Muscle of leg (tissue), 11 donors: Measurements from ENCODE around the gene DENND5A. TPM values are rescaled to one million over a fixed set of nuclear protein-coding genes. Genes with fewer than 3 reads are reported as not detected.
"Not testable (repeated sequence)": the region's sequence is repeated elsewhere in the genome, so short reads cannot be mapped to it uniquely, and the experiment has no call there.

ENCODE experiments used
- DNase-seq: peaks from one replicate; pipeline ENCODE4 v3.0.0; 2013
- H3K27ac ChIP-seq: one replicate; pipeline ENCODE4 v1.5.1; 2013; ENCODE audit warnings: mild to moderate bottlenecking, low read length, control low read depth
- H3K27me3 ChIP-seq: one replicate; pipeline ENCODE4 v1.6.1; 2013; ENCODE audit warnings: low read length; ENCODE audit not compliant: control insufficient read depth, insufficient read depth
- H3K36me3 ChIP-seq: one replicate; pipeline ENCODE4 v1.6.1; 2013; ENCODE audit warnings: low read length; ENCODE audit not compliant: control insufficient read depth, insufficient read depth
- H3K4me1 ChIP-seq: one replicate; pipeline ENCODE4 v1.6.1; 2013; ENCODE audit warnings: low read length; ENCODE audit not compliant: control insufficient read depth, insufficient read depth
- H3K4me3 ChIP-seq: one replicate; pipeline ENCODE4 v1.5.1; 2013; ENCODE audit warnings: low read length, control low read depth
- H3K9me3 ChIP-seq: replicated peaks from 2 replicates; pipeline ENCODE4 v1.6.1; 2013; ENCODE audit warnings: low read depth, low read length; ENCODE audit not compliant: control insufficient read depth
- WGBS: methylation state at CpG from one replicate; pipeline ENCODE4 v1.1.5; 2013; ENCODE audit warnings: missing lambda C conversion rate; ENCODE audit not compliant: insufficient coverage; 5-methylcytosine and 5-hydroxymethylcytosine counted together
- polyA plus RNA-seq, 8 donors: library from polyadenylated mRNA; unstranded; fragments of 120-200 nt; gene quantifications; one replicate each; pipeline versions ENCODE4 v1.2.1 to v1.2.3, GENCODE V29; 2013; ENCODE audit warnings: inconsistent platforms in 1 of 8, low replicate concordance in 1 of 8; ENCODE audit not compliant: insufficient read length in 8 of 8, insufficient read depth in 1 of 8
- total RNA-seq: library from RNA; stranded (reverse); fragments of 120-200 nt; gene quantifications from one replicate; pipeline ENCODE4 v1.2.4, GENCODE V29; 2013

The DENND5A gene
- total and polyA plus RNA-seq, 9 donors = 49.7 to 93.0 (median 71.0) TPM

DNA sequence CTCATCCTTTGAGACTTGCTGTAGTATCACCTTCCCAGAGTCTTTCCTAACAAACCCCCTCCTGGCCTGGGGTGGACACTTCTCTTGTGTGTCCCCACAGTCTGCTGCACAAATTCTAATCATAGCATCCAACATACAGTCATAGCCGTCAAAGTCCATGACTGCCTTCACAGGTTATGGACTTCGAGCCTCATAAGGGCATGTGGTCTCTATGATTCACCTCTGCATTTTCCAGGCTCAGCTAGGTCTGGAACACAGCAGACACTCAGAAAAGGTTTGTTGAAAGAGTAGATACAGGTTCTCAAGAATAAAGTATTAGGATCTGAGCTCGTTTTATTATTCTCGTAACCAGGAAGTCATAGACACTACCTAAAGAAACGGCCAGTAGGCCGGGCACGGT, 160.6 kb downstream of the DENND5A start:
- H3K9me3 ChIP-seq = no peaks in the 10 kb centered on the region
- H3K4me3 ChIP-seq = no peak overlapping the region
- H3K4me1 ChIP-seq = no peaks in the 10 kb centered on the region
- DNase-seq = no peak
- no peak overlapping the region for H3K27ac ChIP-seq
- H3K36me3 ChIP-seq = no peaks in the 10 kb centered on the region
- H3K27me3 ChIP-seq = no peaks in the 10 kb centered on the region
- WGBS = 97% methylated on average over 5 of the region's 7 CpGs

DNA sequence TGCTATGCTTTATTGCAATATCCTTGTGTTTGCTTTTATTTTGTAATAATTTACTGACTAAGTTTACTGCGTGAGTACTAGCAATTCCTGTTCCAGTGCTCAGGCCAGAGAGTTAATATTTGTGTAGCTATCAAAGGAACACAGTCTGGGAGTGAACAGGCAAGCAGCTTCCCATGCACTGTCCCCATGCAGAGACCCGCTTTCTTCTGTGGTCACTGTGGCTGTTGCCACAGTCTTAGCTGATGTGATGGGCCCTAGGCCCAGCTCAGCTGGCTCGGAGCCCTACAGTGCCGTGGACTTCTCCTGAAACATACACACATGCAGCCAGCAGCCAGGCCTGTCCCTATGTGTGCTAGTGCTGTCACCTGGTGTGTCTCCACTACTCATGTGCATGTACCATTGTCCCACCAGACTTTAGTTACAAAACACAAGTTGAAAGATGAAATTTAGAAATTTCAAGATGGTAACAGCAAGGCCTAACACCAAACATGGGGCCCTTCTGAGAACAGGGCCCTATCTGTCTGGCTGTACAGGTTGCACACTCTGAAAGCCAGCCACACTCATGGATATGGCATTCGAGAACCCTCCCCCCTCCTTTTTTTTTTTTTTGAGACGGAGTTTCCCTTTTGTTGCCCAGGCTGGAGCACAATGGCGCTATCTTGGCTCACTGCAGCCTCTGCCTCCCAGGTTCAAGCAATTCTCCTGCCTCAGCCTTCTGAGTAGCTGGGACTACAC, 161.4 kb downstream of the DENND5A start:
- Histone ChIP-seq H3K27ac (no peak overlapping the region), H3K9me3 (no peaks in the 10 kb centered on the region), H3K4me3 (no peak overlapping the region), H3K36me3 (no peaks in the 10 kb centered on the region), H3K4me1 (no peaks in the 10 kb centered on the region), H3K27me3 (no peaks in the 10 kb centered on the region)
- no peak for DNase-seq
- WGBS = 92% methylated on average over 5 of the region's 7 CpGs

DNA sequence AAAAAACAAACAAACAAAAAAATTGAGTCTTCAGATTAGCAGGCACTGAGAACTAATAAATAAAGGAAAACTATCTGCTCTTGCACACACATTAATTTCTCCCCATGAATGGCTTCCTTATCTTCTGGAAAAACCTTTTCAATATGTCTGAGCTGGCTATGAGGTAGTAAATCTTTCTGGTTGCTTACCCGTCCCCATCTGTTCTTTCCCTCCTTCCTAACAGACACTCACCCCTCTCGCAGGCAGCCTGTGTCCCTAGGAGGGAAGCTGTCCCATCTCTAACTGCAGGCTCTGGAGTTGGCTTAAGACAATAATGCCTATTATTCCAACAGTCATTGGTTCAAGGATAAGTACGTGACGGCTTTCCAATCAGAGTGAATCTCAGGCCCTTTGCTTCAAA, 165.5 kb downstream of the DENND5A start:
- no peaks in the 10 kb centered on the region for H3K27me3 ChIP-seq
- no peak overlapping the region for H3K4me3 ChIP-seq
- no peak overlapping the region for H3K27ac ChIP-seq
- no peaks in the 10 kb centered on the region for H3K9me3 ChIP-seq
- DNase-seq = no peak
- H3K4me1 ChIP-seq = no peaks in the 10 kb centered on the region
- H3K36me3 ChIP-seq = no peaks in the 10 kb centered on the region
- 20% methylated on average over 1 of the region's 4 CpGs for WGBS

DNA sequence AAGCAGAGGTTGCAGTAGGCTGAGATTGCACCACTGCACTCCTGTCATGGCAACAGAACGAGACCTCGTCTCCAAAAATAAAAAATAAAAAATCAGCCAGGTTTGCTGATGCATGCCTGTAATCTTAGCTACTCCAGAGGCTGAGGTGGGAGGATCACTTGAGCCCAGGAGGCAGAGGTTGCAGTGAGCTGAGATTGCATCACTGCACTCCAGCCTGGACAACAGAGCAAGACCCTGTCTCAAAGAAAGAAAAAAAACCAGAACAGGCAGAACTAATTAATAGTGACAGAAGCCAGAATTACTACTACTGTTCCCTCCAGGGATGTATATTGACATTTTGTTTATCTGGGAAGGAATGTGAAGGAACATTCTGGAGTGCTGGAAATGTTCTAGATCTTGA, 166.7 kb downstream of the DENND5A start:
- H3K27me3 ChIP-seq, H3K4me3 ChIP-seq, H3K36me3 ChIP-seq, H3K27ac ChIP-seq, H3K9me3 ChIP-seq, H3K4me1 ChIP-seq, DNase-seq: not testable (repeated sequence)
- WGBS = 56% methylated on average over 2 of the region's 2 CpGs

DNA sequence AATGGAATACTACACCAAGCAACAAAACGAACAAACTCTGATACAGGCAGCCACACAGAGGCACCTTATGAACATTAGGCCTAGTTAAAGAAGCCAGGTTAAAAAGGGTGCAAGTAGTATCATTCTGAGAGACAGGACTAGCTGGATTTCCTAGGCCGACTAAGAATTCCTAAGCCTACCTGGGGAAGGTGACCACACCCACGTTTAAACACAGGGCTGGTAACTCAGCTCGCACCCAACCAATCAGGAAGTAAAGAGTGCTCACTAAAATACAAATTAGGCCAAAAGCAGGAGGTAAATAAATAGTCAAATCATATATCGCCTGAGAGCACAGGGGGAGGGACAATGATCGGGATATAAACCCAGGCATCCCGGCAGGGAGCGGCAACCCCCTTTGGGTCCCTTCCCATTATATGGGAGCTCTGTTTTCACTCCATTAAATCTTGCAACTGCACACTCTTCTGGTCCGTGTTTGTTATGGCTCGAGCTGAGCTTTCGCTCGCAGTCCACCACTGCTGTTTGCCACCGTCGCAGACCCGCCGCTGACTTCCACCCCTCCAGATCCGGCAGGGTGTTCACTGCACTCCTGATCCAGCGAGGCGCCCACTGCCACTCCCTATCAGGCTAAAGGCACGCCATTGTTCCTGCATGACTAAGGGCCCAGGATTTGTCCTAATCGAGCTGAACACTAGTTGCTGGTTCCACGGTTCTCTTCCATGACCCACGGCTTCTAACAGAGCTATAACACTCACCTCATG, 167.8 kb downstream of the DENND5A start:
- 88% methylated on average over 16 of the region's 23 CpGs for WGBS
- not testable (repeated sequence) for H3K4me1 ChIP-seq, H3K27me3 ChIP-seq, DNase-seq, H3K9me3 ChIP-seq, H3K27ac ChIP-seq, H3K36me3 ChIP-seq, H3K4me3 ChIP-seq

DNA sequence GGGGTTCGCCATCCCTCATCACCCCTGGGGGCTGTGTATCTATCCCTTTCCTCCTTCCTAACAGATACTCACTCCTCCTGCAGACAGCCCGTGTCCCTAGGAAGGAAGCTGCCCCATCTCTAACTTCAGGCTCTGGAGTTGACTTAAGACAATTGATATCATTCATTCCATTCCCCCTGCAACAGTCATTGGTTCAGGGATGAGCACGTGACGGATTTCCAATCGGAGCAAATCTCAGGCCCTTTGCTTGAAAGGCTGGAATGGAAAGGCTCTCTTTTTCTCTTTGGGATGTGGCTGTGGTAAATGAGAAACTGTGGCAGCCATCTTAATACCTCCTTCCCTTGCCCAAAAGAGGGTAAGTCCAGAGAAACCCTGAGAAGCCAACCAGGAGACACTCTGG, 168.7 kb downstream of the DENND5A start:
- H3K9me3 ChIP-seq = no peaks in the 10 kb centered on the region
- 78% methylated on average over 2 of the region's 5 CpGs for whole genome bisulfite sequencing
- DNase-seq = no peak
- no peak overlapping the region for H3K27ac ChIP-seq
- no peaks in the 10 kb centered on the region for H3K36me3 ChIP-seq
- no peak overlapping the region for H3K4me3 ChIP-seq
- peaks cover 6% of the 10 kb centered on the region for H3K27me3 ChIP-seq
- H3K4me1 ChIP-seq = peaks cover 5% of the 10 kb centered on the region

DNA sequence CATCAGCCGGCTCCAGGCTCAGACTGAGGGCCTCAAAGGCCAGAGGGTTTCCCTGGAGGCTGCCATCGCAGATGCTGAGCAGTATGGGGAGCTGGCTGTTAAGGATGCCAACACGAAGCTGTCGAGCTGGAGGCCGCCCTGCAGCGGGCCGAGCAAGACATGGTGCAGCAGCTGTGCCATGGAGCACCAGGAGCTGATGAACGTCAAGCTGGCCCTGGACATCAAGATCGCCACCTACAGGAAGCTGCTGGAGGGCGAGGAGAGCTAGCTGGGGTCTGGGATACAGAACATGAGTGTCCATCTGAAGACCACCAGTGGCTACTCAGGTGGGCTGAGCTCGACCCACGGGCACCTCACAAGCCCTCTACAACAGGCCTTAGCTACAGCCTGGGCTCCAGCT, 169.7 kb downstream of the DENND5A start:
- H3K36me3 ChIP-seq = no peaks in the 10 kb centered on the region
- H3K27ac ChIP-seq = no peak overlapping the region
- DNase-seq = no peak
- H3K4me1 ChIP-seq = peaks cover 11% of the 10 kb centered on the region
- H3K9me3 ChIP-seq = no peaks in the 10 kb centered on the region
- 80% methylated on average over 10 of the region's 12 CpGs for WGBS
- peaks cover 12% of the 10 kb centered on the region for H3K27me3 ChIP-seq
- no peak overlapping the region for H3K4me3 ChIP-seq

DNA sequence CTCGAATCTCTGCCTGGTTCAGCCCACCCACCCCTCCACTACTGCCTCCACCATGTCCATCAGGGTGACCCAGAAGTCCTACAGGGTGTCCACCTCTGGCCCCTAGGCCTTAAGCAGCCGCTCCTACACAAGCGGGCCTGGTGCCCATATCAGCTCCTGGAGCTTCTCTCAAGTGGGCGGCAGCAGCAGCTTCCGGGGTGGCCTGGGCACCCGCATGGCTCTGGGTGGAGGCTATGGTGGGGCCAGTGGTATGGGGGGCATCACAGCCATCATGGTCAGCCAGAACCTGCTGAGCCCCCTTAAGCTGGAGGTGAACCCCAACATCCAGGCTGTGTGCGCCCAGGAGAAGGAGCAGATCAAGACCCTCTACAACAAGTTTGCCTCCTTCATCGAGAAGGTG, 170.7 kb downstream of the DENND5A start:
- no peak overlapping the region for H3K27ac ChIP-seq
- peaks cover 19% of the 10 kb centered on the region for H3K4me1 ChIP-seq
- no peaks in the 10 kb centered on the region for H3K36me3 ChIP-seq
- H3K9me3 ChIP-seq = no peaks in the 10 kb centered on the region
- WGBS = 98% methylated on average over 8 of the region's 8 CpGs
- no peak overlapping the region for H3K4me3 ChIP-seq
- peaks cover 17% of the 10 kb centered on the region for H3K27me3 ChIP-seq
- DNase-seq = no peak

DNA sequence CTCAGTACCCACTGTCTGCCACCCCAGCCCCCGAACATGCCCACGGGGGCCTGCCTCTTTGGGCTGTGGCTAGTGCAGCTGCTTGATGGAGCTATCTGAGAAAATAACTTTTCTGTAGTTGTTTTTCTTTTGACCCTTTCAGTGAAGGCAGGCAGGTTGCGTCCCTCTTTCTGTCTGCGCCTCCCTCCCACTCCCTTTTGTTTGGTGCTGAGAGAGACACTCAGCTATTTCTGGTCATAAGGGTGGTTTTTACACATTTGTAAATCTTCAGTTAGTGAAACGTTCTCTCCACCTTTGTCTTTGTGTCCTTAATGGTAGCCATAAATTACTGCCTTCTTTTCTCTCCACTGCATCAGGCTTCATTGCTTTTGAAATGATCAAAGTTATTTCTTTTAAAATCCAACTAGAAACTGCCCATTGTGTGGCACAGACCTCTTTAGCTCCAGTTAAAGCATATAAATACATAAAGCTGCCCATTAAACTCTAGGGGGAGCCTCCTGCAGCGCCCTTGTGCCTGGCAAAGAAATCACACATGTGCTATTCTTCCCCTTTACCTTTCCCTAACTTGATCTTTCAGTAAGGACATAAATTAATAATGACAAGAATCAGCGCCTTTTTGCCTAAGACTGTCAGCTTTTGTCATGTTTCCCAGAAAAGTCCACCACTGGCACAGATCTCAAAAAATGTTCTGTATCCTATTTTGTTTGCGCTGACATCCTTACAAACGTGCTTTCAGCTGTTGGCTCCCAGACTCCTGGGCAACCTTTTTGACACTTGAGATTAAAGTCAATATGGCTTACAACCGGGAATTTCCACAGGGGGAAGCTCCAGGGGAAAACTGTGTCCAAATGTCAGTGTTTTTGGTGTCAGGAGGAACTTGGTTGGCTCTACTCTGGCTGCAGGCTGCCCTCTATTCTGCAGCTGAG, 172.0 kb downstream of the DENND5A start:
- no peak overlapping the region for H3K27ac ChIP-seq
- no peak overlapping the region for H3K4me3 ChIP-seq
- H3K36me3 ChIP-seq = no peaks in the 10 kb centered on the region
- no peaks in the 10 kb centered on the region for H3K9me3 ChIP-seq
- DNase-seq = no peak
- WGBS = 55% methylated on average over 3 of the region's 10 CpGs
- H3K4me1 ChIP-seq = peaks cover 20% of the 10 kb centered on the region
- H3K27me3 ChIP-seq = peaks cover 20% of the 10 kb centered on the region

DNA sequence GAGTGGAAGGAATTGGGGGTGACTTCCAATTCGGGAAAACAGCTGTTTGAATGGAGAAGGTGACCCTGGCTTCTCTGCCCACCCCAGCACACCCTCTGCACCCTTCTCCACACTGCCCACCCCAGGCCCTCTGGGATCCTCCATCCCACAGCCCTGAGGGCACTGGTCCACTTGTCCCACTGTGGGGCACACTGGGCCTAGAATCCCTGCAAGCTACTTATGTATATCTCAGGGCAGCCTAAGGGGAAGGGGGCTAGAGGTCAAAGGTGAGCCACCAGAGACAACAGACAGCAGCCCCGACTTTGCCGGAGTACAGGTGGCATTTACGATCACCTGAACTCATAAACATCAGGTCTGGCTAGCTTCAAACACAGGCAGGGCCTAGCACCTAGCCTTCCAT, 173.1 kb downstream of the DENND5A start:
- H3K4me3 ChIP-seq = no peak overlapping the region
- H3K4me1 ChIP-seq = peaks cover 20% of the 10 kb centered on the region
- H3K27me3 ChIP-seq = peaks cover 20% of the 10 kb centered on the region
- DNase-seq = no peak
- 78% methylated on average over 3 of the region's 4 CpGs for WGBS
- H3K27ac ChIP-seq = no peak overlapping the region
- H3K9me3 ChIP-seq = no peaks in the 10 kb centered on the region
- H3K36me3 ChIP-seq = no peaks in the 10 kb centered on the region
